HG03432 (cell line): ENCODE measurements around the gene LPA.
"Not testable (repeated sequence)": the region's sequence is repeated elsewhere in the genome, so short reads cannot be mapped to it uniquely, and the experiment has no call there.

Source experiments
- ATAC-seq: cut with Tn5 transposase; IDR thresholded peaks from one replicate; pipeline ENCODE4 v1.9.1; 2021; ENCODE audit warnings: mild to moderate bottlenecking, moderate library complexity; ENCODE audit not compliant: unreplicated experiment

Gene LPA, protein sequence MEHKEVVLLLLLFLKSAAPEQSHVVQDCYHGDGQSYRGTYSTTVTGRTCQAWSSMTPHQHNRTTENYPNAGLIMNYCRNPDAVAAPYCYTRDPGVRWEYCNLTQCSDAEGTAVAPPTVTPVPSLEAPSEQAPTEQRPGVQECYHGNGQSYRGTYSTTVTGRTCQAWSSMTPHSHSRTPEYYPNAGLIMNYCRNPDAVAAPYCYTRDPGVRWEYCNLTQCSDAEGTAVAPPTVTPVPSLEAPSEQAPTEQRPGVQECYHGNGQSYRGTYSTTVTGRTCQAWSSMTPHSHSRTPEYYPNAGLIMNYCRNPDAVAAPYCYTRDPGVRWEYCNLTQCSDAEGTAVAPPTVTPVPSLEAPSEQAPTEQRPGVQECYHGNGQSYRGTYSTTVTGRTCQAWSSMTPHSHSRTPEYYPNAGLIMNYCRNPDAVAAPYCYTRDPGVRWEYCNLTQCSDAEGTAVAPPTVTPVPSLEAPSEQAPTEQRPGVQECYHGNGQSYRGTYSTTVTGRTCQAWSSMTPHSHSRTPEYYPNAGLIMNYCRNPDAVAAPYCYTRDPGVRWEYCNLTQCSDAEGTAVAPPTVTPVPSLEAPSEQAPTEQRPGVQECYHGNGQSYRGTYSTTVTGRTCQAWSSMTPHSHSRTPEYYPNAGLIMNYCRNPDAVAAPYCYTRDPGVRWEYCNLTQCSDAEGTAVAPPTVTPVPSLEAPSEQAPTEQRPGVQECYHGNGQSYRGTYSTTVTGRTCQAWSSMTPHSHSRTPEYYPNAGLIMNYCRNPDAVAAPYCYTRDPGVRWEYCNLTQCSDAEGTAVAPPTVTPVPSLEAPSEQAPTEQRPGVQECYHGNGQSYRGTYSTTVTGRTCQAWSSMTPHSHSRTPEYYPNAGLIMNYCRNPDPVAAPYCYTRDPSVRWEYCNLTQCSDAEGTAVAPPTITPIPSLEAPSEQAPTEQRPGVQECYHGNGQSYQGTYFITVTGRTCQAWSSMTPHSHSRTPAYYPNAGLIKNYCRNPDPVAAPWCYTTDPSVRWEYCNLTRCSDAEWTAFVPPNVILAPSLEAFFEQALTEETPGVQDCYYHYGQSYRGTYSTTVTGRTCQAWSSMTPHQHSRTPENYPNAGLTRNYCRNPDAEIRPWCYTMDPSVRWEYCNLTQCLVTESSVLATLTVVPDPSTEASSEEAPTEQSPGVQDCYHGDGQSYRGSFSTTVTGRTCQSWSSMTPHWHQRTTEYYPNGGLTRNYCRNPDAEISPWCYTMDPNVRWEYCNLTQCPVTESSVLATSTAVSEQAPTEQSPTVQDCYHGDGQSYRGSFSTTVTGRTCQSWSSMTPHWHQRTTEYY (N-terminal part only)

DNA sequence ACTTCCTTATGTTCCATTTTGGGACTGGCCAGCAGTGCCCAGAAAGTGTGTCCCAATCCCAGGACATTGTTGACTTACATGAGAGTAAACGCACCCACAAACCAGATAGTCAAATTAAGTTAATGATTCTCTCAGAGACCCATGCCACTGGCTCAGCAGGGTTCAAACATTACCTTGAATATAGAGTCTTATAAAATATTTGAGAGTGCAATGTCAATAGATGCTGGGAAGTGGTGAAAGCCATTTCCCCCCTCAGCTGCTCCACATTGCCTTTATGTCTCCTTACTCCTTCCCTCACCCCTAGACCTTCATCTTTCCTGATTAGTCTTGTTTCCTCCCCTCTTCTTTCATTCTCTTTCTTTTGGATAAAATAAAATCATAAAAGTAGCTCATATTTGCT lies at the start of gene LPA:
TSS of gene LPA (minus strand) at position 78 of the 400 bp plus-strand sequence. CDS start at position 17, 61 bp downstream.
- ATAC-seq = not testable (repeated sequence)

DNA sequence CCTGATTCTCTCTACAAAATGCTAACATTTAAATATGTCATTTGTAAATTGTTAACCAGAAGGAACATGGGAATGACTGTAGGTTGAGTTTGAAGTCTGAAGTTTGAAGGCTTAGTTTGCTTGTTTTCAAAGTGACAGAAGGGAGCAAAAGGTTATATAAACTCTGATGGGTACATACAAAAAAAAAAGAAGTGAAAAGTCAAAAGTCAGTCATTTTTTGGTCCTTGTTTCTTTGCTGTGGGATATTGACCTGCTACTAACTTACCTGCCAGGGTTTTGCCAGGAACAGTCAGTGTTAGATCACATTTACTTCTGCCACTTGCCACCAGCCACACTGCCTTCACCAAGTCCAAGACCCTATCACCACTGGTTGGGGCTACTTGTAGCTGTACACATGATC lies 44.9 kb upstream of the LPA start:
- ATAC-seq = not testable (repeated sequence)

DNA sequence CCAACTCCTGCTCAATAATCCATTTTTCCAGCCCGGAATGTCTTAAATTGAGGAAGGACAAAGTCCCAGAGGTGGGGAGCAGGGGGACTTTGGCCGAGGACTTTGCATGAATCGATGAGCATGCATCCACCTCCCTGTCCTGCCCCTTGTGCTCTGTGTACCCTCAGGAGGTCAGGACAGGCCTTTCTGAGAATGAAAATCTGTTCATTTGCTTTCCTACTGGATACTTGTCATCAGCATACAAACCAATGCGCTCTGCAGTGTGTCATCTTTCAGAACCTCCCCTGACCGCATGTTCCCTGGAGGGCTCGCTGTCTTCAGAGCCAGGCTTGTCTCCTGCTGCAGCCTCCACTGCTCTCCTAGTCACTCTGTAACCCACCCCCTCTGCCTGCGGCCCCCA lies 40.6 kb upstream of the LPA start:
- ATAC-seq = not testable (repeated sequence)

DNA sequence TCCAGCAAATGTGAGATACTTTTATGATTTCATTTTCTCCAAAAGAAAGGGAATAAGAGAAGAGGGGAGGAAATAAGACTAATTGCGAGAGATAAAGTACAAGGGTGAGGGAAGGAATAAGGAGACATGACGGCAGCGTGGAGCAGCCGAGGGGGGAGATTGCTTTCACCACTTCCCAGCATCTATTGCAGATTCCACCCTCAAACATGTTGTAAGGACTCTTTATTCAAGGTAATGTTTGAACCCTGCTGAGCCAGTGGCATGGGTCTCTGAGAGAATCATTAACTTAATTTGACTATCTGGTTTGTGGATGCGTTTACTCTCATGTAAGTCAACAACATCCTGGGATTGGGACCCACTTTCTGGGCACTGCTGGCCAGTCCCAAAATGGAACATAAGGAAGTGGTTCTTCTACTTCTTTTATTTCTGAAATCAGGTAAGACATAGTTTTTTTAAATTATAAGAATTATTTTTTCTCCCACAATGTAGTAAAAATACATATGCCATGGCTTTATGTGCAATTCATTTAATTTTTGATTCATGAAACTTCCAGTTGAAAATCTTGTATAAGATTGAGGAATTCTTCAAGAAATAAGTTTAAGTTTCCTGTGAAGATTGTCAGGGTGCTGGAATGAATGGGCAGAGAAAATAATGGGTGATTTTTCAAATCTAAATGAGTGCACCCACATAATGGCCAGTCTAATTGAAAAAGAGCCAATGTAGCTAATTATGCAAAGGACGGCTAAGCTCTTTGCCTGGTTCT lies 38.0 kb upstream of the LPA start, which contains the start of gene PLG:
TSS of gene PLG (plus strand) at position 327 of the 763 bp plus-strand sequence. CDS start at position 388, 61 bp downstream.
- not testable (repeated sequence) for ATAC-seq

DNA sequence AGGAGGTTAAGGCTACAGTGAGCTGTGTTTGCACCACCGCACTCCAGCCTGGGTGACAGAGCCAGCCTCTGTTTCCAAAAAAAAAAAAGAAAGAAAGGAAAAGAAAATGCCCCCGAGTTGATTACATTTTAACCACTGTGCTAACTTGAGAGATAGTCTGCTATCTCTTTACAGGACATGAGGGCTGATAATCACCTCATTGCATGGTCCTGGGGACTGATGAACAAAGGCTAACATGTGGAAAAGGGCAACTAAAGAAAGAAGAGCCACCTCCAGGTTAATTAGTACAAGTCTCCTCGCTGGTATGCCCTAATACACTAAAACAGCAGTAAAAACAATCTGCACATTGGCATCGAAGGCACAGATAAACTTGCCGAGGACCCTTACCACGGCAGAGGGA lies 33.8 kb upstream of the LPA start:
- ATAC-seq = no peak

DNA sequence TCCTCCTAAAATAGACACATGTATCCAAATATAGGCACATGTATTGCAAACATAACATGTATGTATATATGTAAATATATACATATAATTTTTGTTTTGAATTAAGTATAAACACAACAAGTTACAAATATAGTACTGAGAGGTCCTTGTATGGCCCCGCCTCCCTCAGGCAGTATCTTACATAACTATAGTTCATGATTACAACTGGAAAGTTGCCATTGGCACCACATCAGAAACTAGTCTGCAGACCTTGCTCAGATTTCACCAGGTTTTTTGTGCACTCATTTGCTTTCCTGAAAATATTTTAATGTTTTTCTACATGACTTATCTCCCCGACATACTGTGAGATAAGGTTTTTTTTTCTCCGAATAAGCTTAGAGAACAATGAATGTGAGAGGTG lies 32.8 kb upstream of the LPA start:
- not testable (repeated sequence) for ATAC-seq

DNA sequence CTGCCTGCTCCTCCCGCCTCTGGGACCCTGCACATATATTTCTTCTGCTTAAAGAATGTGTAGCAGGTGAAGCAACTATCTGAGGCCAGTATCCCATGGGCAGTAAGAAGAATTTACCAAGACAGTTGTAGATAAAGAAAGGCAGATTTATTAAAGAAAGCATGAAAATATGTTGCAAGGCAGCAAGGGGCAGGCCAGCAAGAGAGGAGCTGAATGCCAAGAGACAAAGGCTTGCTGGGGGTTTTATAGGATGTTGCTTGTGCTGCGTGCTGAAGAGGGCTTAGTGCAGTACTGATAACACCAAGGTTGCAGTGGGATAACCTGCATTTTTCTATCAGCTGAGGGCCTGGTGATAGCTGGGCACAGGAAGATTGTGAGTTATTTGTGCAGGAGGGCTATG lies 31.5 kb upstream of the LPA start:
- ATAC-seq = not testable (repeated sequence)

DNA sequence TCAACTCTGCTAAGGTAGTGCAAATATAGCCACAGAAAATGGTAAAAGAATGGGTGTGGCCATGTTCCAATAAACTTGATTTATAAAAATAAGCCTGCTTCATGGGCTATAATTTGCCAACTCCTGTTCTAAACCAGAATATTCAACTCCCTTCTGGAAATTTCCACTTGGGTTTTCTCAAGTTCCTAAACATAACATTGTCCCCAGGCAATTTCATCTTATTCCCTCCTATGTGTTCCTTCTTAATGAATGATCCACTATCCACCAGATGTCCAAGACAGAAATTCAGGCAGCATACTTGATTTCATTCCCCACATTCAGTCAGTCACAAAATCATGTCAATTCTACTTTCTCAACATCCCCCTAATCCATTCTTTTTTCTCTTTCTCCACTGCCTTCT lies 30.9 kb upstream of the LPA start:
- not testable (repeated sequence) for ATAC-seq

DNA sequence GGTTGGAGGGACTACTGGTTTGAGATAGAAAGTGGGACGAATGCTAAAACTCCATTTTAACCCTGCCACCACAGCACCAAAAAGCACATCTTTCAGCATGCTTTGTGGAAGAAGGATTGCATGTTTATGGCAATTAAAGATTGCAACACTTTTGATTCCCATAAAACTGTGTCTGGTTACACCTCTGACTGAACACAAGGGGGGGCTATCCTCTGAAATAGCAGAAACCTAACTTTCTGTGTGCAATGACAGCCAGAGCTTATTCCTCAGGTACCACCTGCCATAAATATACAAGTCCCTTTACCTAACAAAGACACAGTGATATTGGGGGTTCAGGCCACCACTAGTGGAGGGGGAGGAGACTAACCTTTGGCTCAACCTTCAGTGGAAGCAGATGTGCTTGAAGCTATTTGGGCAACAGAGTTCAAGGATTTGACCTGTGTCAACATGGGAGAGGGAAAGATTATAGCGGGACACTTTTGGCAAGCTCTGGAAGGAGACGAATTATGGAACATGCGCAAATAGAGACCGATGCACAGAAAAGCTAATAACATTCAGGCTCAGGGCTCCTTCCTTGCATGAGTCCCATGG lies 28.4 kb upstream of the LPA start:
- ATAC-seq = no peak

DNA sequence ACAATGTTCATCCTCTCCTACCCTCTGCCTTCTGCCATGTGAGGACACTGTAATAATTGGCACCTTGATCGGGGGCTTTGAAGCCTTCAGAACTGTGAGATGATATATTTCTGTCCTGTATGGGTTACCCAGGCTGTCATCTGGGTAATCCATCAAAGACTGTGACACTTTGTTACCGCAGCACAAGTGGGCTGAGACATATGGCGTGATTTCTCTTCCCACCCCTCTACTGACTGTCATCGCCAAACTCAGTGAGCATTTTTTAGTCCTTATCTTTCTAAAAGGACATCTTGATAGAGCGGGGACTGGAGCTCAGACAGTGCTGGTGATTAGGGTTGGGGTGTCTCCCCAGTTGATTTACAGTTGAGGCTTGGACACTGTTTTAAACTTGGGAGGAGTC lies 27.5 kb upstream of the LPA start:
- no peak for ATAC-seq

DNA sequence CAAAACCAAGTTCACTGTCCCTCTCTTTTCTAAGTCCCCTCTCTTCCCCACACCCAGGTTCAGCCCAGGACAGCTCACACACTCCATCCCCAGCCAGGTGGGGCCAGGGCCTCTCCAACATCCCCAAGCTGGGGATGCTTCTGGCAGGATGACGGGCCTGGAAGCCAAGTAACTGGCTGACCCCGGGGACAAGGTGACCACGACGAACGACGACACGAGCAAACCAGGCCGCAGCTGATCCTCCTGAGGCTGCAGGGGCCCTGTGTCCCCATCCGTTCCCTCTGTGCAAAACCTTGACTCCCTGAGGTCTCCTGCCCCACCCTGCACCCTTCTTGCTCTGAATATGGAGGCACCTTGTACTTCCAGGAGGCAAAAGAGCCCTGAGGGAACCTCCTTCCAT lies 26.4 kb upstream of the LPA start:
- no peak for ATAC-seq

DNA sequence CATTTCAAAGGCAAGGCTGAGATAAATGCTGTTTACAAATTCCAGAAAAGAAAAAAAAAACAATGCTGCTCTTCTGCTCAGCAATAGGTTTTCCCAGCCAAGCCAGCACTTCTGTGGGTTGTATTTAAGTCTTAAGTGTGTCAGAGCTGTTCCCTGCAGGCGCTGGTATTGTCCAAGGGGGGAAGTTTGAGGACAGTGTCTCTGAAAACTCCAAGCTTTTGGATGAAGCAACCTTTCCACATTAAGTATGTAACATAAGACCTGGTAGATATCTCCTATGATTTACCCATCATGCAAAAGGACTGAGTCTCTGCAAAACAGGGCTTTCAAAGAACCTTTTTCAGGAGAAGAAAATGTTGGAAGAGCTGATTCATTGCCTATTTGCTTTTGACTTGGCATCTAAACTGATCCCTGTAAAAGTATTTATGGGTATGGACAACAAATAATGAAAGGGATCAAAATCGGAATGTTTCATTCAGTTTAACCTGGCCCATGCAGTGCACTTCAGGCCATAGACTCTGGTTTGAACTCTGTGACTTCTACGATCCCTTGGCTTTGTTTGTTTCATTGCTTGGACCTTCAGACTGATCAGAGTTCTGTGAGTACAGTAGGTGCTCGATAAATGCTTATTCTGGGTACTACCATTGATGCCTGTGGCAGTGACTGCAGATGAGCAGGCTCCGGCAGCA lies 21.8 kb upstream of the LPA start:
- no peak for ATAC-seq

DNA sequence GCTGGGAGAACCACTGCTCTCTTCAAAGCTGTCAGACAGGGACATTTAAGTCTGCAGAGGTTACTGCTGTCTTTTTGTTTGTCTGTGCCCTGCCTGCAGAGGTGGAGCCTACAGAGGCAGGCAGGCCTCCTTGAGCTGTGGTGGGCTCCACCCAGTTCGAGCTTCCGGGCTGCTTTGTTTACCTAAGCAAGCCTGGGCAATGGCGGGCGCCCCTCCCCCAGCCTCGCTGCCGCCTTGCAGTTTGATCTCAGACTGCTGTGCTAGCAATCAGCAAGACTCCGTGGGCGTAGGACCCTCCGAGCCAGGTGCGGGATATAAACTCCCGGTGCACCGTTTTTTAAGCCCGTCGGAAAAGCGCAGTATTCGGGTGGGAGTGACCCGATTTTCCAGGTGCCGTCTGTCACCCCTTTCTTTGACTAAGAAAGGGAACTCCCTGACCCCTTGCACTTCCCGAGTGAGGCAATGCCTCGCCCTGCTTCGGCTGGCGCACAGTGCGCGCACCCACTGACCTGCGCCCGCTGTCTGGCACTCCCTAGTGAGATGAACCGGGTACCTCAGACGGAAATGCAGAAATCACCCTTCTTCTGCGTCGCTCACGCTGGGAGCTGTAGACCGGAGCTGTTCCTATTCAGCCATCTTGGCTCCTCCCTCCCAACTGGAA lies 21.2 kb upstream of the LPA start:
- ATAC-seq = not testable (repeated sequence)

DNA sequence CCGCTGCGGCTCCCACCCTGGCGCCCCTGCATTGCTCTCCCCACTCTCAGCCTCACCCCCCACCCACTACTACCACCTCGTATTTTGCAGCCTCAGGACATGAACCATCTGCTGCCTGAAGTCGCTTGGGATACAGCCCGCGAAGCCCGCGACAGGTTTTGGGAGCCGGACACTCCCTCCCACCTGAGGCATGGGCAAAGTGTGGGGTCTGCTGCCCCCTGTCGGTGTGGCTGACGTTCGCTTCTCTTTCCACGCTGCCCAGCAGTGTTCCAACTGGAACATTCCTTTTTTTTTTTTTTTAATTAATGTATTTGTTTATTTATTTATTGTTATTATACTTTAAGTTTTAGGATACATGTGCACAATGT lies 15.3 kb upstream of the LPA start:
- ATAC-seq = no peak

DNA sequence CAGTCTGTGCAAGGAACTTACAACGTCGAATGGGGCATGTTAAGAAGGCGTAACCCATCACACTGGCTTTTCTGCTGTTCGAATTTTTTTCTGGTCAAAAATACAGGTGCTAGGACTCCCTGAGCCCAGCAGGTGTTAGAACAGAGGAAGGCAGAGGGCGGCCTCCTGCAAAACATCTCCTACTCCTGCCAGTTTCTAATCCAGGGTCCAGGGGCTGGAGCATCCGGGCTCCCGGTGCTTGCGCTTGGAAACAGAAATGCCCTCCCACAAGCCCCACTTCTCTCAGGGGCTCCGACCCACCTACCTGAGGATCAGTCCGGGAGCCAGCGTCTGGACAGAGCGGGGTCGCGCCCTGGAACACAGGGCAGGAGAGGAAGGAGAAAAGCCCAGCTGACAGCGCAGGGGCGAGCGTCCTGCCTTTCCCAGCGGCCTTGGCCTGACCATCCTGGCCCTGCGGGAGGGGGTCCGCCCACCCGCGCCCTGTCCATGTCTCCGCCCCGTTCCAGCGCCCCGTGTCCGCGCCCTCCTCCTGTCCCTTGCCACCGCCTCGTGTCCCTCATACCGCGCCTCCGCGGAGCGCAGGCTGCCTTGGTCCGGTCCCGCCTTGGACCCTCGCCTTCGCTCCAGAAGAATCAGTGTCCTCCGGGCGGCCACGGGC lies 14.8 kb upstream of the LPA start:
- ATAC-seq = no peak

DNA sequence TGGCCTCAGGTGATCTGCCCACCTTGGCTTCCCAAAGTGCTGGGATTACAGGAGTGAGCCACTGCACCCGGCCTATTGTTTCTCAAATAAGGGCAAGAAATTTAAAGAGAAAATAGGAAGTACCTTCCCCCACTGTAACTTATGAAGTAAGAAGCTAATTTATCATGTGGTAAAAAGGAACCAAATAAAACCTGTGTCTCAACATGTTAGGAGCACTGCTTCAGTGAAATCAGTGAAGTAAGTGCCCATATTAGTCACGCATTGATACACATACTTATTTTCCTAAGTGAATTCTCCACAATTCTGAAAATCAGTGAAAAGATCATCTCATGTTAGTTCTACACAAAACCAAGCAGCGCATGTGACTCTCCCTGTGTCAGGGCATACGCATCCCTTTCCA lies 14.2 kb upstream of the LPA start:
- ATAC-seq = no peak

DNA sequence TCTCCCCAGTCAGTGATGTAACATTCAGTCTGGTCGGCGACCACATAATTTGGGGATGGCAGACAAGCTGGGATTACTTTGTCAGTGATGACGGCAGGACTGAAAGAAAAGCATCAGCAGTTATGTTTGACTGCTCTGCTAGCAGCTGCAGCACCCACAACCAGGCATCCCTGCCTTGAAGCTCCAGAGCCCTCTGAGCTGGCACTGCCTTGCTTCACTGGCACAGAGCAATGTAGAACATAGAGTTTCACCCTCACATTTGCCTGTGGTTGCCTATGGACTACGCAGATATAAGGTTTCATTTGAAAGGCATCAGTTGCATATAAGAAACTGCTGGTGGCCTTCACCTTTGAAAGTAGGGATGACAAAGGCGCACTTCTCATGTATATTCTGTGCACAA lies 12.3 kb upstream of the LPA start:
- ATAC-seq = not testable (repeated sequence)

DNA sequence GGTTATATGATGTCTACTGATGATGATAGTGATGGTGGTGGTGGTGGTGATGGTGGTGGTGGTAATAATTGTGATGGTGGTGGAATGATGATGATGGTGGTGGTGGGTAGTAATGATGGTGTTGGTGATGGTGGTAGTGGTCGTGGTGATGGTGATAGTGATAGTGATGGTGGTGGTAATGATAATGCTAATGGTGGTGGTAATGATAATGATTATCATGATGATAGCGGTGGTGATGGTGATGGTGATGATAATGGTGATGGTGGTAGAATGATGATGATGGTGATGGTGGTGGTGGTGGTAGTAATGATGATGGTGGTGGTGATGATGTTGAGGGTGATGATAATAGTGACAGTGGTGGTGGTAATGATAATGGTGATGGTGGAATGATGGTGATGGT lies 4.5 kb upstream of the LPA start:
- ATAC-seq = no peak
